GM13977 (cell line): Measurements from ENCODE around the gene LARGE1.

ENCODE experiments used
- DNase-seq: peaks from one replicate; pipeline ENCODE4 v3.0.0; 2012; ENCODE audit warnings: low spot score
- in situ Hi-C: fragments of 300-500 bp; cut with MboI; formaldehyde crosslinking; loops from one replicate; pipeline ENCODE4 v1.12.0; 2022; ENCODE audit warnings: low sequenced_read_pairs, low pct_unique_long_range_greater_than_20kb, mixed read lengths, inconsistent platforms; ENCODE audit not compliant: unreplicated experiment
- TF ChIP-seq, protein P1 (sequence below): IDR thresholded peaks from 2 replicates; pipeline ENCODE4 v1.5.1; 2012; ENCODE audit warnings: mild to moderate bottlenecking, control low read depth; ENCODE audit not compliant: insufficient read depth; ENCODE audit errors: extremely low read depth, missing control alignments

Gene LARGE1

DNA sequence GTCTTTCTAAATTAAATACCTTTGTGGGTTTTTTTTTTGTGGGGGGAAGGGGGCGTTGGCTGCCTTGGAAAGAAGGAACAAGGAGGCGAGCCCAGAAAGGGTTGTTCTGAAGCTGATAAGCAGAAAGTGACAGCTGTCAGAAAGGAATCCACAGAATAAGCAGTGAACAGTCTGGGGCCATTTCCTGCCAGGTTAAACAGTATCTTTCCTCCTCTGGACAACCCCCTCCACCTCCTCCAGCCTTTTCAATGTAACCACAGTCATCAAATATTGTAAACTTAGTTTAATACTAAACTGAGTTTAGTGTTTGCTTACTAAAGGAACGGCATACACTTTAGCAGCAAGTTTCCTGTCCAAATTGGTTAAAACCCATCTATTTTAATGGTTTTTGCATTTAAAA is 590.9 kb downstream of the LARGE1 start:
- in situ Hi-C loops, result no loop called here
- TF ChIP-seq, protein P1, sequence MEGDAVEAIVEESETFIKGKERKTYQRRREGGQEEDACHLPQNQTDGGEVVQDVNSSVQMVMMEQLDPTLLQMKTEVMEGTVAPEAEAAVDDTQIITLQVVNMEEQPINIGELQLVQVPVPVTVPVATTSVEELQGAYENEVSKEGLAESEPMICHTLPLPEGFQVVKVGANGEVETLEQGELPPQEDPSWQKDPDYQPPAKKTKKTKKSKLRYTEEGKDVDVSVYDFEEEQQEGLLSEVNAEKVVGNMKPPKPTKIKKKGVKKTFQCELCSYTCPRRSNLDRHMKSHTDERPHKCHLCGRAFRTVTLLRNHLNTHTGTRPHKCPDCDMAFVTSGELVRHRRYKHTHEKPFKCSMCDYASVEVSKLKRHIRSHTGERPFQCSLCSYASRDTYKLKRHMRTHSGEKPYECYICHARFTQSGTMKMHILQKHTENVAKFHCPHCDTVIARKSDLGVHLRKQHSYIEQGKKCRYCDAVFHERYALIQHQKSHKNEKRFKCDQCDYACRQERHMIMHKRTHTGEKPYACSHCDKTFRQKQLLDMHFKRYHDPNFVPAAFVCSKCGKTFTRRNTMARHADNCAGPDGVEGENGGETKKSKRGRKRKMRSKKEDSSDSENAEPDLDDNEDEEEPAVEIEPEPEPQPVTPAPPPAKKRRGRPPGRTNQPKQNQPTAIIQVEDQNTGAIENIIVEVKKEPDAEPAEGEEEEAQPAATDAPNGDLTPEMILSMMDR, result no peak
- no peak for DNase-seq

DNA sequence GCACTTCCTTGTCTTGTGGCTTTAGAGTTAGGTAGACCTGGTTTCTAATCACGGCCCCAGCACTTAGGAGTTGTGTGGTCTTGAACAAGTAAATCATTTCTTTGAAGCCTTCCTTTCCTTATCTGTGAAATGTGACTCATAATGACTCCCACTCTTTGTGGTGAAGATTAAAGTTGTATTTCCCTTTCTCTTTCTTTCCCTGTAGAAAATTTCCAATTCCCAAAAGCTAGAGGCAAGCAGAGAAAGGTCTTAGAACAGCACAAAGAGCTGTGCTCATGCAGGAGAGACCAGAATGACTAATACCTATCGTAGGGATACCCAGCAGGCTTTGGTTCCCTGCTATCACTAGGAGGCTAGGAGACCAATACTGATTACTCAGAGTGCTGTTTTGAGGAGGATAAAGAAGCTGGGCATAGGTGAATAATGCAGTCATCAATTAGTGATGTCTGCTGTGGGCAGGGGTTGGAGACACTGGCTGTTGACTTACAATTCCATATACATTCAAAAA is 591.4 kb downstream of the LARGE1 start:
- DNase-seq, result no peak
- TF ChIP-seq, protein P1, result no peak
- in situ Hi-C loops, result no loop called here

DNA sequence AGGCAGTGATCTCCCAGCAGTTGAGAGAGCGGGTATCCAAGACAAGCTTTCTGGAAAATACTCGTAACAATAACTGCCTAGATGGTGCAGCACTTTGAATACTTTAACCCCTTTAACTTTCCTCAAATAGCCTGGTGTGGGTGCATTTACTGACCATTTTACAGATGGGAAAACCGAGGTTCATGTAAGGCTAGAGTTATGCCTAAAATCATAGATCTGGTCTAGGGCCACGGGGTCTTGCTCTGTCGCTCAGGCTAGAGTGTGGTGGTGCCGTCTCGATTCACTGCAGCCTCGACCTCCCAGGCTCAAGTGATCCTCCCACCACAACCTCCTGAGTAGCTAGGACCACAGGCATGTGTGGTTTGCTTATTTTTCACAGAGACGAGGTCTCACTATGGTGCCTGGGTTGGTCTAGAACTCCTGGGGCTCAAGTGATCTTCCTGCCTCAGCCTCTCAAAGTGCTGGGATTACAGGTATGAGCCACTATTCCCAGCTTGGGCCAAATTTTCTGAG is 592.9 kb downstream of the LARGE1 start:
- in situ Hi-C loops, result no loop called here
- TF ChIP-seq, protein P1, result no peak
- no peak for DNase-seq

DNA sequence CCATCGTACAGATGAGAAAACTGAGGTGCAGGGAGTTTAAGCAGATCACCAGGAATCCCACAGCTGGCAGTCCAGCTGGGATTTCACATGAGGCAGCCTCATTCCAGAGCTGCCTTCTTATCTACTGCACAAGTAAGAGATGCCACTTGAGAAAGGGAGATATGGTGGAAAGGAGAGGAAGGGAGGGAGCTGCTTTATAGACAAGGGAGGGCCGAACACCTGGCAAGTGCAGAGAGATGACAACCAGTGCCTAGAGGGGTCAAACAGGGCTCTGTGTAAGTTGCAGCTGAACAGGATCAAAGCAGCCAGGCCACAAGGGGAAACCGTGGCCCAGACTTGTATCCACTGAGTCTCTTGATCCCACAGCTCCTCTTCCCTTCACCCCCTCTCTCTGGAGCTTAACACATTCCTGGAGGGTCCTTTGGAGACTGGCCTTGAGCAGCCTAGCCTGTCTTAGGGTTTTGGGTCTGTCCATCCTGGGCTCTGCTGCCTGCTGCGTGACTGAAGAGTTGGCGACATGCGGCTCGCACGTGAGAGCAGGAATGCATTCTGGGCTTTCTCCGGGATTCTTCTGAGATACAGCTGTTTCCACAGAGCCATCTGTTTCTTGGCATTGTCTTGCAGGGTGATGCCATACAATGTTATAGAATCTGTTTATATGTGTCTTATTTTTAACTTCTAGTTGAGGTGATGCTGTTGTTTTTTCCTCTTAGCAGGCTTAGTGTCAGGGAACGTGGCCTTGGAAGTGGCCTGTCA is 593.6 kb downstream of the LARGE1 start:
- no peak for DNase-seq
- in situ Hi-C loops, result no loop called here
- TF ChIP-seq, protein P1, result no peak

DNA sequence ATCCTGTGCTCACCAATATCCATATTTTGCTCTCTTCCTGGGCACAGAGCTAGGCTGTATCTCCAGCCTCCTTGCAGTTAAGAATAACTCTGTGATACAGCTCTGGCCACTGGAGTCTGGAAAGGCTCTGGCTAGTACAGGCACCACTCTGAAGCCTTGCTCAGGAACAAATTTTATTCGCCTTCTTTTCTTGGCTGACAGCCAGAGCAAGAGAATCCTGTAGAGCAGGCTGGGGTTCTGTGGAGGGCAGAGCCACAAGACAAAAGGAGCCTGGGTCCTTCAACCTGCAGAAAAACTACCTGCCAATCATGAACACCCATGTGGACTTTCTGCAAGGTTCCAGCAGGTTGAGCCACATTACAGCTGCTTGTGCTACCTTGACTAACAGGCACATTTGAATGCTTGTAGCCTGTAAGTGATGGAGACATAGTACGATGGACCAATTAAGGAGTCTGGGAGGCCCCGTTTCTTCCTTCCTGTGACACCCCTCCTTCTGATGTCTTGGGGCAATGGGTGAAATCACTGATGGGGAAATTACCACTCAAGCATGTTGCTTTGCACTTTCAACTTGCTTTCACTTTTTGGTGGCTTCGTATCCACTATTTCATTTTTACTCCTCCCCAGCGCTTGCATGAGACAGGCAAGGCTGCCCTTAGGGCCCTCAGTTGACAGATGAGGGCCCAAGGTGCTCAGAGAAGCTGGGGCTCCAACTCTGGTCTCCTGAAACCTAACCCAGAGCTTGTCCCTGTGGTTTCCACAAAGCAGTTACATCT is 594.9 kb downstream of the LARGE1 start:
- DNase-seq, result peak; percentile 68
- in situ Hi-C loops, result no loop called here
- TF ChIP-seq, protein P1, result no peak

DNA sequence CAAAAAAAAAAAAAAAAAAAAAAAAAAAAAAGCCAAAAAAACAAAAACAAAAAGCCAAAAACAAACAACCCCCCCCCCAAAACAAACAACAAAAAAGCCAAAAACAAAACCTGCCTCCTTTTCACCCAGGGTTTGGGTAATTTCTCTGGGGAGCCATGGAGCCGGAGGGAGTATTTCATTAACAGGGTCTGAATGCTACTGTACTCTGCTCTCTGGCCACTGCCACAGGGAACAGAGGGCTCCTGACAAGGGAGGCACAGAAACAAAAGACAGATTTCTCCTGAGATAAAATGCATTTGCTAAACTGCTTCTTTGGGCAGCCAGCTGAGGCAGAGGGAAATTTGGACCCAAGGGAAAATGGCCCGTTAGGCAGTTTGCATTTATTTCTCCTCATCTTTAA is 596.0 kb downstream of the LARGE1 start:
- in situ Hi-C loops, result loop anchor here (25.0 kb wide), 2 partner anchors 788 to 1813 kb away; no protein-coding TSS in a partner anchor
- TF ChIP-seq, protein P1, result no peak
- DNase-seq, result no peak
